Stomach smooth muscle (tissue), 2 donors: ENCODE data around the gene NFAM1.

Source experiments
- H3K27ac ChIP-seq: one replicate; pipeline ENCODE4 v1.7.0; 2013; ENCODE audit warnings: mild to moderate bottlenecking, low read length, inconsistent platforms
- H3K27me3 ChIP-seq, 2 donors: one replicate each; pipeline ENCODE4 v1.7.0; 2013; ENCODE audit warnings: low read length in 2 of 2; ENCODE audit not compliant: insufficient read depth in 2 of 2, control insufficient read depth in 1 of 2
- H3K36me3 ChIP-seq, 2 donors: one replicate each; pipeline ENCODE4 v1.7.0; 2013; ENCODE audit warnings: low read length in 2 of 2; ENCODE audit not compliant: control insufficient read depth in 2 of 2, insufficient read depth in 2 of 2
- H3K4me1 ChIP-seq: one replicate; pipeline ENCODE4 v1.7.0; 2013; ENCODE audit warnings: low read length; ENCODE audit not compliant: control insufficient read depth, insufficient read depth
- H3K4me3 ChIP-seq, 2 donors: one replicate each; pipeline ENCODE4 v1.7.0; 2013; ENCODE audit warnings: low read length in 2 of 2
- H3K9ac ChIP-seq, 2 donors: one replicate each; pipeline ENCODE4 v1.7.0; 2013; ENCODE audit warnings: low read length in 2 of 2, mild to moderate bottlenecking in 1 of 2
- H3K9me3 ChIP-seq, 2 donors: one replicate each; pipeline ENCODE4 v1.7.0; 2013; ENCODE audit warnings: low read length in 2 of 2; ENCODE audit not compliant: control insufficient read depth in 2 of 2
- donor health status: healthy.
- donor health status: Pancreatic carcinoma.

NFAM1 gene

DNA sequence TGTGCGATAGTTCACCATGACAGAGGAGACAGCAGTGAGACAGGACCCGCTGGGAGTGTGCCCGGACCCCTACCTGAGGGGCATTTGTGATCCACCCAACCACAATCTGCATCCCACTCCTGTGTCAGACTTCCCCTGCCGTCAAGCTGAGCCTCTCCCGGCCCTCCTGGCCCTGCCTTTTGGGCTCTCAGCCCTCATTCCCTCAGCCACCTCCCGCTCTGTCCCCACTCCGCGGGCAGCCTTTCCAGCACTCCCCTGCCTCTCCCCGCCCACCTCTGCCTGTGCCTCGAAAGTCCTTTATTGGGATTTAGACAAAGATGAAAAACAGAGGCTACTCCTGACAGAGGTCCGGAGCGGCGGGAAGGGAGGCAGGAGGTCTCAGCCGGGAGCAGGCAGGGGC lies 4.2 kb downstream of the NFAM1 start:
- Histone ChIP-seq H3K4me3 (no peak overlapping the region), H3K9ac (no peak overlapping the region), H3K9me3 (no peaks in the 10 kb centered on the region), H3K36me3 (no peaks in the 10 kb centered on the region), H3K27me3 (no peaks in the 10 kb centered on the region), H3K4me1 (peaks cover 4% of the 10 kb centered on the region), H3K27ac (no peak overlapping the region)

DNA sequence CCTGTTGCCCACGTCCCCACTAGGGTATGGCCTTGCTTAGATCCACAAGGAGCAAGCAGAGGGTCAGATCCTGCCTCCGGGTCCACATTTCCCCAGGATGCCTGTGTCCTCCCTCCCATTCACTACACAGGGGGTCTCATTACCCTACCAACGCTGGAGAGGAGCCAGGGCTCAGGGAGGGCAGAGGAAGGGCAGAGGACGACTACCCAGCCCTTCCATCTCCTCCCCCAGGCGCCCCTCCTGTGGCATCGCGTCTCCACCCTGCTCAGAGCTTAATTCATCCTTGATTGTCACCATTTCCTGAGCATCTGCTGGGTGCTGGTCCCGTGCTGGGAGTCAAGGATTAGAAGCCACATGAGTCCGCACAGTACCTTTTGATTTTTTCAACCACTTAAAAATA lies 5.0 kb downstream of the NFAM1 start:
- H3K4me1 ChIP-seq: peaks cover 4% of the 10 kb centered on the region
- no peak overlapping the region for H3K4me3 ChIP-seq
- H3K9me3 ChIP-seq: no peaks in the 10 kb centered on the region
- H3K27ac ChIP-seq: no peak overlapping the region
- H3K27me3 ChIP-seq: no peaks in the 10 kb centered on the region
- H3K36me3 ChIP-seq: no peaks in the 10 kb centered on the region
- no peak overlapping the region for H3K9ac ChIP-seq

DNA sequence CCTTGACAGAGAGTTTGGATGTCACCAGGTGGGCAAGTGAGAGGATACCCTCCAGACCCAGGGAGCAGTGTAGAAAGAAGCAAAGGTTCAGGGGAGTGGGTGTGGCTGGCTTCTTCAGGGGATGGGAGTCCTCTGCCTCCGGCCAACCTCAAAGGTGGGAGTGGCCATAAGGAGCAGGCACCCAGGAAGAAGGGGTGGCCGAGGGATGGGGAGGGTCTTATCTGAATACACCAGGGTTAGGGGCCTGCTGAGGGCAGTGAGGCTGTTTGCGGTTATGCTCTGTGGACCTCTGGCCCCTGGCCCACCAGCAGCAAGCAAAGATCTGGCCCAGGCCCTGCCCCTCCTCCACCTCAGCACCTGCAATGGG lies 6.2 kb downstream of the NFAM1 start:
- H3K4me1 ChIP-seq: peaks cover 4% of the 10 kb centered on the region
- H3K27ac ChIP-seq: no peak overlapping the region
- H3K27me3 ChIP-seq: no peaks in the 10 kb centered on the region

DNA sequence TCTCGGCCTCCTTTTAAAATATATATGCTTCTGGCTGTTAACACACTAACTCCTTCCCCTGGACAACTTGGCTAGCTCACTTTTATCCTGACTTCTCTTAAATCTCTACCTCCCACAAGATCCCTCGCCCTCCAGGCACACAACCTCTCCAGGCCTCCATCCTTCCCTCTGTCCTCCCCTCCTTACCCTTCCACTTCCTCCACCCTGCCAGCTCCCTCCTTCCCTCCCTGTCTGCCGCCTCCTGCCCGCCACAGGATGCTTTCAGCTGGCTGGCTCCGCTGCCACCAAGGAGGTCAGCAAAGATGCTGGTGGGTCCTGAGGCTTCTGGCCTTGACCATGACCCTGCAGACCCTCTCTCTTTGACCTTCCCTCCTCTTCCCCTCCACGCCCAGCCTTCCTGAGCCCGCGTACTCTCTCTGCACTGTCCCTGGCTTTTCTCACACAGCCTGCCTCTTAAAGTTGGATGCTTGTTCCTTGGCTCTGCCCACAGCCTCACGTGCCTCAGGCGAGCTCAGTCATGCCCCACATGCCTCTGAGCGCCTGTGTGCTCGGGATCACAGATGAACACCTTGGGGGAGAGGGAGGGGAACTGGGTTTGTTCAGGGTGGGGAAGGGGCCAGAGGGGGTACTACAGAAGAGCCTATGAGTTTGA lies 6.7 kb downstream of the NFAM1 start:
- no peak overlapping the region for H3K27ac ChIP-seq
- no peaks in the 10 kb centered on the region for H3K36me3 ChIP-seq
- no peaks in the 10 kb centered on the region for H3K27me3 ChIP-seq
- no peaks in the 10 kb centered on the region for H3K9me3 ChIP-seq
- H3K9ac ChIP-seq: no peak overlapping the region
- no peak overlapping the region for H3K4me3 ChIP-seq
- H3K4me1 ChIP-seq: peaks cover 4% of the 10 kb centered on the region

More for the DNA sequence above, 6.2 kb downstream of the NFAM1 start:
- Histone ChIP-seq H3K9me3 (no peaks in the 10 kb centered on the region), H3K36me3 (no peaks in the 10 kb centered on the region), H3K9ac (no peak overlapping the region), H3K4me3 (no peak overlapping the region)

DNA sequence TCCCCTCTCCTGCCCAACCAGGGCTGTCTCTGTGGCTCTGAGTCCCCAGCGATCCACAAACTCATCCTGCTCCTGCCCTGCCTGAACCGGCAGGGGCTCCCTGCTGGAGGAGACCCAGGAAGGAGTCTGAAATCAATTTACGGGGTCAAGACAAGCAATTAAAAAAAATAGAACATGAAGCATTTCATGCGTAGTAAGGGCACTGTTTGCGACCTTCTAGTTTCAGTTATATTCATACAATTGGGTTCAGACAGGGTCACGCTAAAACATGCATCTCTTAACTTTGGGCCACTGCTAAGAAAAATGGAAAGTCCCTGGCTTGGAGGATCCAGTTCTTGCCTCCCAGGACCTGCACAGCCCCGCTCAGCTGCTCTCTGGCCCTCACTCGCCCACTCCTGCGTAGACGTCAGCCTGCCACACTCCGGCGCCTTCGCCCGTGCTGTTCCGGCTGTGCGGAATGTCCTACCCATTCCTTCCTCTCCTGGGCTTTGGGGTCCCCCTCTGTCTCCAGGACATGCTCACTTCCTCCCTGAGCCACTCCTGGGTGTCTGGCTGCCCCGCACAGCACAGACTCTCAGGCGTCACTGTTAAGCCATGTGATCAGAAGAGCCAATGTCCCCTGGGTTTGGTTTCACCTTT lies 12.8 kb downstream of the NFAM1 start:
- H3K9me3 ChIP-seq: no peaks in the 10 kb centered on the region
- H3K27ac ChIP-seq: no peak overlapping the region
- H3K9ac ChIP-seq: no peak overlapping the region
- peaks cover 0 to 2% of the 10 kb centered on the region in 2 donors for H3K27me3 ChIP-seq
- no peaks in the 10 kb centered on the region for H3K4me1 ChIP-seq
- H3K36me3 ChIP-seq: no peaks in the 10 kb centered on the region
- no peak overlapping the region for H3K4me3 ChIP-seq

DNA sequence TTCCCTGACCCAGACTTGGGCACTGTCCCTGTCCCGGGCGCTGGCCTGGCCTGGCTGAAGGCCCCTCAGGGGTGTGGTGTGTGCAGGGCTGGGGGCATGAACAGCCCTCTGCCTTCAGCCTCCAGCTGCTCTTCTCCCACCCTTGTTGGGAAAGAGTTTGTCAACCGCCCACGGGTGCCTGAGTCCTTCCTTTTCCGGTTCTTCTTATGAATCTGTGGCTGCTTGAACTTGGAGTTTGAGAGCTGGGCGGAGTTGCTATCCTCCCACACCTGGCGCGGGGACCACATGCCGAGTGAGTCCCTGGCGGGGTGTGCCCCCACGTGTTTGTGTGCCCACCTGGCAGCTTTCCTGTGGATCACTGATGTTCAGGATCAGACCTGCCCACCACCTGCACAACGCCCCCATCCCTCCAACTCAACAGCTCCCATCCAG lies 13.4 kb downstream of the NFAM1 start:
- H3K4me1 ChIP-seq: no peaks in the 10 kb centered on the region
- no peak overlapping the region for H3K4me3 ChIP-seq
- H3K27me3 ChIP-seq: peaks cover 0 to 2% of the 10 kb centered on the region in 2 donors
- no peaks in the 10 kb centered on the region for H3K9me3 ChIP-seq
- H3K27ac ChIP-seq: no peak overlapping the region
- H3K9ac ChIP-seq: no peak overlapping the region
- no peaks in the 10 kb centered on the region for H3K36me3 ChIP-seq

DNA sequence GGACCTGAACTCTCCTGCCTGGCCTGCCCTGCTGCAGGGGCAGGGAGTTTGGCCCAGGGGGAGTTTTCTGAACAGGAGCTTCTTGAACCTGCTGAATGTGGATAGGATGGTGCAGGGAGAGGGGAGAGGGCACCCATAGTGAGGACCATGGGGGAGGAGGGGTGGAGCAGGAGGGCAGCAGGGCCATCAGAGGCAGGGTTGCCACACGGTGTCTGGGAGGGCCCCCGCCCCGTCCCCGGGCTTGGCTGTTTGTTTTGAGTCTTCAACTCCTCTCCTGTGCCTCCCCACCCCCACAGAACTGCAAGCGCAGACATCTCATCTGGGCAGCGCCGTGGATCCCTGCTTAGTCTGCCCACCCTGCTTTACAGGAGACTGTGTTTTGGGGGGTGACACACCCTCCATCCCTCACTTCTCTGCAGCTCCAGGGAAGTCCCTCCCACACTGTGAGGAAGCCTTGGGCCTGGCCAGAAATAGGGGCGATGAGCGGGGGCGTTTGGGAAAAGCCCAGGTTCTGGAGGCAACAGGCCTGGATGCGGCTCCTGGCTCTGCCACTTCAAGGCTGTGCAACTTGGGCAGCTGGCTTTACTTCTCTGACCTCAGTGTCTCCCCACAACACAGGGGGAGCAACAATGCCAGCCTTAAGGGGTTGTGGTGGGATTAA lies 14.4 kb downstream of the NFAM1 start:
- H3K9me3 ChIP-seq: no peaks in the 10 kb centered on the region
- no peak overlapping the region for H3K4me3 ChIP-seq
- H3K9ac ChIP-seq: no peak overlapping the region
- no peaks in the 10 kb centered on the region for H3K36me3 ChIP-seq
- peaks cover 0 to 2% of the 10 kb centered on the region in 2 donors for H3K27me3 ChIP-seq
- H3K27ac ChIP-seq: no peak overlapping the region
- H3K4me1 ChIP-seq: peaks cover 2% of the 10 kb centered on the region

DNA sequence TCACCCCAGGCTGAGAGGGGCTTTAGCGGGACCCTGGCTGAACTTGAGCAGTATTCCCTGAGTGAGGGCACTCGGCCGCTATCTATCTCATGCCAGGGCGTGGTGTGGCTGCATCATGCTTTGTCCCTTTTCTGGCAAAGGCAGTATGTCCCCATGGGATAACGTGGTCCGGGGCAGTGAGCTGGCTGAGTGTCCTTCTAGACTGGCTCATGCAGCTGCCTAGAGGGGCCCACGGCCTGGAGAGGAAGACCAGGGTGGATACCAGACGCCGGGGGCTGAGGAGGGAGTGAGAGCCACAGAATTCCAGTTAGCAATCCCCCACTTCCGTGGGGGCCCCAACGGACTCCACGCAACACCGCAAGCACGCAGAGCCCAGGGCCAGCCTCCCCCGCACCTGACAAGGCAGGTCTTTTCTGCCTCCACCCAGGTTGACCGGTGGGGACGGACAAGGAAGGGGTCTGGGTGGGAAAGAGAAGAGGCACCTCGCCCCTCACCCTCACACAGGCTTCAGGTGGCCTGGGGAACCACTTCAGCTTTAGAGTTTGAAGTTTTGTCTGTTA lies 15.5 kb downstream of the NFAM1 start:
- H3K9ac ChIP-seq: no peak overlapping the region
- peaks cover 5% of the 10 kb centered on the region for H3K4me1 ChIP-seq
- H3K36me3 ChIP-seq: no peaks in the 10 kb centered on the region
- H3K4me3 ChIP-seq: no peak overlapping the region
- H3K27me3 ChIP-seq: peaks cover 0 to 2% of the 10 kb centered on the region in 2 donors
- no peak overlapping the region for H3K27ac ChIP-seq
- H3K9me3 ChIP-seq: no peaks in the 10 kb centered on the region

DNA sequence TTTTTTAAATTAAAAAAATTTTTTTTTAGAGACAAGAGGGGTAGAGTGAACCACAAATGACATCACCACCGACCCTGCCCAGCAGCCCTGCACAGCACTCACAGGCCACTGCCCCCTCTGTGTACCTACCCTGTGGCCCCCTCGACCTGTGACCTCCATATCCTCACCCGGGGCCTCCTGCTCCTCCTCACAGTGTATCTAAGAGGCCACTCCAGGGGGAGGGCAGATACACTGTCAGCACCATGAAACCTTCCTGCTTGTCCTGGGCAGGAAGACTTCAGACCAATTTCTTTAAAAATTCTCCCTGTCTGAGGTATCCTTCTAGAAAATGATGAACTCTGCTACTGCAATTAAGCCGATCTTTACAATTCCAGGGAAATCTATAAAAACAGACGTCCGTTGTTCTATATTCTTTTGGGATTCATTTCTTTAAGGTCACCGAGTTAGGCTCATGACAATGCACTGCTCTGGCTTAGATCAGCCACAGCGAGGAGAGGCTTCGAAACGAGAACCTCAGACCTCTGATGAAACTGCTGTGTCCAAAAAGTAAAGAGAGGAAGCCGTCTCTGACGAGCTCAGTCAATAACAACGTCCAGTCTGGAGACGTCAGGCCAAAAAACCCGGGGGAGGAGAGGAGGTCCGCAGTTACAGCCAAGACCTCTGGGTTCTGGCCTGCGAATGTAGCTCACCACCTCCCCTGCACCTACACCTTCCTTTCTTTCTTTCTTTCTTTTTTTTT lies 17.5 kb downstream of the NFAM1 start:
- Histone ChIP-seq H3K9ac (no peak overlapping the region), H3K27me3 (peaks cover 0 to 2% of the 10 kb centered on the region in 2 donors), H3K27ac (no peak overlapping the region), H3K36me3 (no peaks in the 10 kb centered on the region), H3K9me3 (no peaks in the 10 kb centered on the region), H3K4me3 (no peak overlapping the region), H3K4me1 (peaks cover 5% of the 10 kb centered on the region)

DNA sequence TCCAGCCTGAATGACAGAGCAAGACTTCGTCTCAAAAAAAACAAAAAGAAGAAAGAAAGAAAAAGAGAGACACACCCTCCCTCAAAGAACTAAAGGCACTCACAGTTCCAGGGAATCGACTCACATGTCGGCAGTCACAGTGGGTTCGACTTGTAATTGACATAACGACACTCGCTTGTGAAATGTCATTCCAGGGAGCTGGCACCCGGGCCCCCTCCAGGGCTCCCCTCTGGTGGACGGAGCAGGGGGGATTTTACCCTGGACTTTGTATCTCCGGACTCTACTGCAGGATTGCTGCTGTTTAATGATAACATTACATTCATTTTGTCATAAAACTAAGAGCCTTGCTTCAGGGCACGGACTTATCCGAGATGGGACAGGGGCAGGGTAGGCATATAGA lies 18.2 kb downstream of the NFAM1 start:
- Histone ChIP-seq H3K27ac (no peak overlapping the region), H3K9me3 (no peaks in the 10 kb centered on the region), H3K36me3 (no peaks in the 10 kb centered on the region), H3K27me3 (no peaks in the 10 kb centered on the region), H3K9ac (no peak overlapping the region), H3K4me1 (peaks cover 5% of the 10 kb centered on the region), H3K4me3 (no peak overlapping the region)
